KOPT-K1 (cell line): ENCODE measurements around the gene PPP1R27.
"Not testable (repeated sequence)": the region's sequence is repeated elsewhere in the genome, so short reads cannot be mapped to it uniquely, and the experiment has no call there.

ENCODE experiments used
- H3K27ac ChIP-seq: fragments of 200-600 bp; sonication (generic); 2 replicates; pipeline ENCODE4 v1.5.1; 2016; ENCODE audit warnings: antibody characterized with exemption, mild to moderate bottlenecking, low read depth, low read length; ENCODE audit not compliant: poor library complexity, severe bottlenecking
- H3K36me3 ChIP-seq: fragments of 200-600 bp; sonication (generic); 2 replicates; pipeline ENCODE4 v1.5.1; 2017; ENCODE audit warnings: antibody characterized with exemption, mild to moderate bottlenecking, low read length, moderate library complexity; ENCODE audit not compliant: insufficient read depth
- H3K9me3 ChIP-seq: fragments of 200-600 bp; sonication (generic); 2 replicates; pipeline ENCODE4 v1.5.1; 2017; ENCODE audit warnings: antibody characterized with exemption, low read length, mild to moderate bottlenecking; ENCODE audit not compliant: insufficient read depth, poor library complexity, severe bottlenecking

Gene PPP1R27

GRCh38 chr17:81851423-81851822, 16.6 kb upstream of the PPP1R27 start:
- Histone ChIP-seq H3K27ac (no peak overlapping the region), H3K36me3 (peaks cover 100% of the 10 kb centered on the region), H3K9me3 (no peaks in the 10 kb centered on the region)

- Histone ChIP-seq H3K9me3 (no peaks in the 10 kb centered on the region), H3K27ac (no peak overlapping the region), H3K36me3 (peaks cover 100% of the 10 kb centered on the region)
Observed at GRCh38 chr17:81849457-81849856, 14.6 kb upstream of the PPP1R27 start.

GRCh38 chr17:81846743-81847689, 12.2 kb upstream of the PPP1R27 start:
- H3K27ac ChIP-seq = no peak overlapping the region
- no peaks in the 10 kb centered on the region for H3K9me3 ChIP-seq
- H3K36me3 ChIP-seq = peaks cover 100% of the 10 kb centered on the region

- H3K27ac ChIP-seq = no peak overlapping the region
- H3K36me3 ChIP-seq = peaks cover 91% of the 10 kb centered on the region
- no peaks in the 10 kb centered on the region for H3K9me3 ChIP-seq
Observed at GRCh38 chr17:81845881-81846742, 11.3 kb upstream of the PPP1R27 start.

- Histone ChIP-seq H3K9me3 (no peaks in the 10 kb centered on the region), H3K36me3 (peaks cover 83% of the 10 kb centered on the region), H3K27ac (no peak overlapping the region)
Observed at GRCh38 chr17:81845361-81845760, 10.5 kb upstream of the PPP1R27 start.

- peaks cover 79% of the 10 kb centered on the region for H3K36me3 ChIP-seq
- no peak overlapping the region for H3K27ac ChIP-seq
- H3K9me3 ChIP-seq = no peaks in the 10 kb centered on the region
Observed at GRCh38 chr17:81844887-81845286, 10.0 kb upstream of the PPP1R27 start.

- Histone ChIP-seq H3K9me3 (no peaks in the 10 kb centered on the region), H3K36me3 (peaks cover 74% of the 10 kb centered on the region), H3K27ac (no peak overlapping the region)
Observed at GRCh38 chr17:81844327-81844851, 9.5 kb upstream of the PPP1R27 start.

- Histone ChIP-seq H3K27ac (no peak overlapping the region), H3K9me3 (no peaks in the 10 kb centered on the region), H3K36me3 (peaks cover 68% of the 10 kb centered on the region)
Observed at GRCh38 chr17:81843713-81844326, 9.0 kb upstream of the PPP1R27 start.

- H3K36me3 ChIP-seq = peaks cover 59% of the 10 kb centered on the region
- H3K9me3 ChIP-seq = no peaks in the 10 kb centered on the region
- H3K27ac ChIP-seq = no peak overlapping the region
Observed at GRCh38 chr17:81842725-81843504, 8.1 kb upstream of the PPP1R27 start.

- Histone ChIP-seq H3K36me3 (peaks cover 53% of the 10 kb centered on the region), H3K27ac (no peak overlapping the region), H3K9me3 (no peaks in the 10 kb centered on the region)
Observed at GRCh38 chr17:81842378-81842724, 7.5 kb upstream of the PPP1R27 start.

GRCh38 chr17:81841866-81842265, 7.0 kb upstream of the PPP1R27 start:
- H3K36me3 ChIP-seq = peaks cover 48% of the 10 kb centered on the region
- H3K9me3 ChIP-seq = no peaks in the 10 kb centered on the region
- H3K27ac ChIP-seq = no peak overlapping the region

GRCh38 chr17:81840826-81841778, 6.3 kb upstream of the PPP1R27 start:
- Histone ChIP-seq H3K9me3 (no peaks in the 10 kb centered on the region), H3K27ac (no peak overlapping the region), H3K36me3 (peaks cover 41% of the 10 kb centered on the region)

GRCh38 chr17:81840059-81840458, 5.2 kb upstream of the PPP1R27 start:
- peaks cover 30% of the 10 kb centered on the region for H3K36me3 ChIP-seq
- not testable (repeated sequence) for H3K9me3 ChIP-seq, H3K27ac ChIP-seq
